SIG-M5 treated with dmso at 0.1 percent for 504 hours (cell line): ENCODE results near the gene LEUTX.
A peak's percentile ranks its signal among the peaks of the same experiment; 100 is the strongest.
"Not testable (repeated sequence)": the region's sequence is repeated elsewhere in the genome, so short reads cannot be mapped to it uniquely, and the experiment has no call there.

Experiments used
- DNase-seq: peaks from one replicate; lab custom pipeline; 2025; ENCODE audit not compliant: unreplicated experiment; lab: John Stamatoyannopoulos, UW

LEUTX gene

DNA sequence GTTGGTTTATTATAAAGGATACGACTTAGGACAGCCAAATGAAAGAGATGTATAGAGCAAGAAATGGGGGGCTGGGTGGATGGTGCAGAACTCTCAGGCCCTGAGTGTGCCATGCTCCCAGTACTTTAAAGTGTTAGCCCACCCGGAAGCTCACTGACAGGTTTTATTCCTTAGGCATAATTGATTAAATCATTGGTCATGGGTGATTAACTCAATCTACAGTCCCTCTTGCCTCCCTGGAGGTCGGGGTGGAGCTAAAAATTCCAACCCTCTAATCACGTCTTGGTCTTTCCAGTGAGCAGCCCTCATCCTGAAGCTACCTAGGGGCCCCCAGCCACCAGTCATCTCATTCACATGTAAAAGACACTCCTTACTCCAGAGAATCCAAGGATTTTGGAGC is 9.9 kb upstream of the LEUTX start:
- no peak for DNase-seq

DNA sequence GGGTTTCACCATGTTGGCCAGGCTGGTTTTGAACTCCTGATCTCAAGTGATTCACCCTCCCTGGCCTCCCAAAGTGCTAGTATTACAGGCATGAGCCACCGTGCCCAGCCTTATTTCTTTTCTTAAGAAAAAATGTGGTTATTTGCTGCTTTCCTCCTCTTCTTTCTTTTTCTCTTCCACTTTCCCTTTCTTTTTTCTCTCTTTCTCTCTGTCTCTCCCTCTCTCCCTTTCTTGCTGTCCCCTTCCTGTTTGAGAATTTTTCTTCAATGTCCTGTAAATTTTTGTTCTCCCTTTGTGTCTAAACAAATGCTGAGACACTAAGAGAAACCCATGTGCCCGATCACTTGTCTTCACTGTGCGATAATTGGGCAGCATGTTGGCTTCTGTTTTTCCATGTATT is 2.2 kb downstream of the LEUTX start:
- no peak for DNase-seq

GRCh38 chr19:39788244-39788643 is 9.6 kb downstream of the LEUTX start:
- DNase-seq: no peak

GRCh38 chr19:39792999-39793546 is 14.4 kb downstream of the LEUTX start:
- DNase-seq: peak; percentile 48

- DNase-seq: peak; percentile 2
Observed at GRCh38 chr19:39795001-39795400, 16.3 kb downstream of the LEUTX start.

DNA sequence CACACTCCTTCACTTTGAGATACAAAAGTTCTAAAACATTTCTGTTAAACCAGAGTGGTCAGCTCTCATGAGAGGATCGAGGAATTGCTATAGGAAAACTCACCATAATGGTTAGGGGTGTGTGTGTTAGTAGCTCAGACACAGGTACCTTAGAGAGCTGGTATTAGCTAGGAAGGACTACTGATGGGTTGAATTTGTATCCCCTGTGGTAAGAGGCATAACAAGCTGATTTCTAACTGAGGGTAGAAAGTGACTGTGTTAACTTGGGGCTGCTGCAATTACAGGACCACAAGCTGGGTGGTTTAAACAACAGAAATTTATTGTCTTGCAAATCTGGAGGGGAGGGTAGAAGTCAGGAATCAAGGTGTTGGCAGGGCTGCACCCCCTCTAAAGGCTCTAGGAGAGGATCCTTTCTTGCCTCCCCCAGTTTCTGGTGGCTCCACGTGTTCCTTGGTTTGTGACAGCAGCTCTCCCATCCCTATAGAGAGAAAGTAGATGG is 17.4 kb downstream of the LEUTX start:
- no peak for DNase-seq

GRCh38 chr19:39797083-39797482 is 18.4 kb downstream of the LEUTX start:
- DNase-seq: no peak

DNA sequence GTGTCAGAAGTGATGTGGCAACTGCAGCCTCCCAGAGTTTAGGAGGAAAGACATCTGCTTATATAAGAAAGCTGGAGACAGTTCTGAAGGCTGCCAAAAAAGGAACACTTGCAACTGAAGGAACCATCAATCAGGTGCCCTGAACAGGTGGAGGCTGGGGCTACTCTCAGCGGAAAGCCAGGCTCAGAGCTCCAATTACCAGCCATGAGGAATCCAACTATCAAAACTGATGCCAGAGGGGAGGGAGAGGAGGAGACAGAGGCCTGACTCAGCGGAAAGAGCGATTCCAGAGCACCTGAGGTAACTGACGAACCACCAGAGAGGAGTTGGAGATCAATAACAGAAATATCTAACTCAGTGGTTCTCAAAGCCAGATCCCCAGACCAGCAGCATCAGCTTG is 24.3 kb downstream of the LEUTX start:
- DNase-seq: no peak

- DNase-seq: no peak
Observed at GRCh38 chr19:39805104-39805503, 26.4 kb downstream of the LEUTX start.

DNA sequence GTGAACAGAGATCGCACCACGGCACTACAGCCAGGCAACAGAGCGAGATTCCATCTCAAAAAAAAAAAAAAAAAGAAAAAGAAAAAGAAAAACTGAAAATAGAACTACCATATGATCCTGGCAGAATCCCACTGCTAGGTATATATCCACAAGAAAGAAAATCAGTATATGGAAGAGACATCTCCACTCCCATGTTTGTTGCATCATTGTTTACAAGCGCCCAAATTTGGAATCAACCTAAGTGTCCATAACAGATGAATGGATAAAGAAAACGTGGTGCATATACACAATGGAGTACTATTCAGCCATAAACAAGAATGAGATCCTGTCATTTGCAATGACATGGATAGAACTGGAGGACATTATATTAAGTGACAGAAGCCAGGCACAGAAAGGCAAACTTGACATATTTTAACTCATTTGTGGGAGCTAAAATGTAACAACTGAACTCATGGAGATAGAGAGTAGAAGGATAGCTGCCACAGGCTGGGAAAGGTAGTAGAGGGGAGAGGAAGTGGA is 29.3 kb downstream of the LEUTX start:
- no peak for DNase-seq

GRCh38 chr19:39808688-39809087 is 30.0 kb downstream of the LEUTX start:
- not testable (repeated sequence) for DNase-seq

DNA sequence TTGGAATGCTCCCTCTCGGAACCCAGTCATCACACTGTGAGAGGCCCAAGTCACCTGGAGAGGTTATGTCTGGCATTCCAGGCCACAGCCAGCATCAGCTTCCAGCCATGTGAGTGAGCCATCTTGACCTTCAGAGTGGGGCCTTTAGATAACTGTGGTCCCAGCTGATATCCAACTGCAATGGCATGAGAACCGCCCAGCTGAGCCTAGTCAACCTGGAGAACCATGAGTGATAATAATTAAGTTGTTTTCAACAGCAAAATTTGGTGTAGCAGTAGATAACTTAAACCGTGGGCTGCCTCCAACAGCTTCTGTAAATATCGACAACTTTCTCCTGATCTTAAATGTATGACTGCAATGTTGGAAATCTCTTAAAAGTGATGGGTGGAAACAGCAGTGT is 30.7 kb downstream of the LEUTX start:
- no peak for DNase-seq

DNA sequence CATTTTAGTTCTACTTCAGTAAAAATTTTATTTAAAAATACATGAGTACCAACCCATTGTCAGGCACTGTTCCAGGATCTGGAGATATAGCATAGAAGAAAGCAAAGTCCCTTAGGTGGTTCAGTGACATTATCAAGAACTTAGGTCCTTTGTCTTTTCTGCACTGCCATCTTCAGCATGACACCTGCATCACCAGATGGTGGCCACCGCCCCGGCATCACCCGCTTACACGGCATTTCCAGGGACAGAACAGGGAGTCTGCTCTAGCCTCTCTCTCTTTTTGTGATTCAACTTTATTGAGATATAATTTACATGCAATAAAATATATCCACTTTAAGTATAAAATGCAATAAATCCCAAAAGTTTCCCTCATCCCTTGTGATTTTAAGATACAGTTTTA is 31.8 kb downstream of the LEUTX start:
- DNase-seq: no peak

DNA sequence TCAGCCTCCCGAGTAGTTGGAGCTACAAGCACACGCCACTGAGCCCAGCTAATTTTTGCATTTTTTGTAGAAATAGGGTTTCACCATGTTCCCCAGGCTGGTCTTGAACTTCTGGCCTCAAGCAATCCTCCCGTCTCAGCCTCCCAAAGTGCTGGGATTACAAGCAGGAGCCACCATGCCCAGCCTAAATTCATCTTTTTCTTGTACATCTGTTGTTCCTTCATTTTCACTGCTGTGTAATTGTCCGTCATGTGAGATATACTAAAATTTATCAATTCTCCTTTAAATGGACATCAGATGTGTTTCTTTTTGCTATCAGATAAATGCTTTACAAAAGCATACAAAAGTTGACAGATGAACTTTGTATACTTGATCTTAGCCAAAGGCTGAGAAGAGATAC is 32.4 kb downstream of the LEUTX start:
- DNase-seq: no peak

- no peak for DNase-seq
Observed at GRCh38 chr19:39813264-39813993, 34.8 kb downstream of the LEUTX start.

- not testable (repeated sequence) for DNase-seq
Observed at GRCh38 chr19:39814111-39814510, 35.5 kb downstream of the LEUTX start.

DNA sequence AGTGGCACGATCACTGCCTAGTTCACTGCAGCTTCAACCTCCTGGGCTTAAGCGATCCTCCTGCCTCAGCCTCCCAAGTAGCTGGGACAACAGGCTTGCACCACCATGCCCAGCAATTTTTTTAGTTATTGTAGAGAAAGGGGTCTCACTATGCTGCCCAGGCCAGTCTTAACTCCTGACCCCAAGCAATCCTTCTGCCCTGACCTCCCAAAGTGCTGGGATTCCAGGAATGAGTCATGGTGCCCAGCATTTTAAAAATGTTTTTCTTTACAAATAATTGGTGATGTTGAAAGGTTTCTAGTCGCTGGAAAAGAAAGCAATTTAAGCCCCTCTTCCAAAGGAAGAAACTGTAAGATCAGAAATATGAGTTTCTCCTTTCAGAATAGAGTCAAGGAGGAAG is 35.9 kb downstream of the LEUTX start:
- DNase-seq: no peak

- DNase-seq: no peak
Observed at GRCh38 chr19:39816287-39817048, 37.8 kb downstream of the LEUTX start.

DNA sequence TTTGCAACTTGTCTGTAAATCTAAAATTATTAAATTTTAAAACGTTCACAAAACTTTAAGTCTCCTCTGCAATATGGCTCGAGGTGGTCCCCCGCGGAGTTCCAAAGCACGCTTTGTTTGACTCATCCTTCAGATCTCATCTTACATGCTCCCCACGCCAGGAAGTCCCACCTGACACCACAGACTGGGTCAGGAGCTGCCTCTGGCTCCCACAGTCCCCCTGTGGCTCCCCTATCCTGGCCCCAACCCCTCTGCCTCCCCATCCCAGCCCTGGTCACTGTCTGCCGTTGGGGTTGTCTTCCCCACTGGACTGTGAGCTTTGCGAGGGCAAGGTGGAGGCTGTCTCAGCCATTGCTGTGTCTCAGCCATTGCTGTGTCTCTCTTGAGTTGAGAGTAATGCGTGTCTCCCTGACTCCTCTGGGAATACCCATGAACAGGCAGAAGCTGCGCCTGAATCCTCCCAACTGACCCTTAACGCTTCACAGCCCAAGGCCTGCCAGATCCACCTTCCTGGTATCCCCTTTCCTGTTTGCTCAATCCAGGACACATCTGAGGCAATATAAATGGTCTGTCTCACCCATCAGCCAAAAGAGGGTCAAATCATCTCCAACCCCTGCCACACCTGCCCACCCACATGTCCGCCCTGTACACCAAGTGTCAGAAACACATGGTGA is 39.4 kb downstream of the LEUTX start:
- DNase-seq: no peak

DNA sequence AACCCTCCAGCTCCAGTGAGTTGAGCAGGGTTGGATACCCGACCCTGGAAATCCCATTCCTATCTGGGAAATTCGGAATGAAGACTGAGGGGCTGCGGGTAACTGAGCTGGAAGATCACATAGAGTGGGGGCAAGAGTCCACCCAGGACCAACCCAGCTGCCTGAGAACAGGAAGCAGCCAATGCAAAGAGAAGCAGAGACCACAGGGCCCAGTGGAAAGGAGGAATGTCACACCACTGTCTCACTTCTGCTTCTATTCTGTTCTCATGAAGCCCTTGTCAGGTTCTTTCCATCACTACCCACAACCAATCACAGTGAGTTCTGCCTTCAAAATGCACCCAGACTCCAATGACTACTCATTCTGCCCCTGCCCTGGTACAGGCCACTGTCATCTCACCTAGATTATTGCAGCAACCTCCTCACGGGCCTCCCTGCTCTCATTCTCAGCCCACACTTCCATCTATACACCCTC is 40.0 kb downstream of the LEUTX start:
- peak; percentile 20 for DNase-seq

GRCh38 chr19:39819786-39820185 is 41.1 kb downstream of the LEUTX start:
- DNase-seq: no peak
